Osteocyte (in vitro differentiated cells): Measurements from ENCODE around the gene ARL13A. TPM values are rescaled to one million over a fixed set of nuclear protein-coding genes. Genes with fewer than 3 reads are reported as not detected.

Source experiments
- DNase-seq: peaks from one replicate; pipeline ENCODE4 v3.0.0; 2021; ENCODE audit warnings: mixed read lengths; ENCODE audit not compliant: unreplicated experiment; ENCODE audit errors: extremely low spot score
- H3K27ac Mint-ChIP-seq: one replicate; pipeline ENCODE4 v1.8.0; 2021; ENCODE audit warnings: mild to moderate bottlenecking, mixed read lengths; ENCODE audit not compliant: unreplicated experiment
- H3K27me3 Mint-ChIP-seq: one replicate; pipeline ENCODE4 v1.8.0; 2021; ENCODE audit warnings: mixed read lengths; ENCODE audit not compliant: unreplicated experiment
- H3K36me3 Mint-ChIP-seq: one replicate; pipeline ENCODE4 v1.8.0; 2021; ENCODE audit warnings: mixed read lengths; ENCODE audit not compliant: unreplicated experiment
- H3K4me1 Mint-ChIP-seq: one replicate; pipeline ENCODE4 v1.8.0; 2021; ENCODE audit warnings: mixed read lengths; ENCODE audit not compliant: unreplicated experiment
- H3K4me3 Mint-ChIP-seq: one replicate; pipeline ENCODE4 v1.8.0; 2021; ENCODE audit warnings: mild to moderate bottlenecking, moderate library complexity, mixed read lengths; ENCODE audit not compliant: unreplicated experiment
- H3K9me3 Mint-ChIP-seq: one replicate; pipeline ENCODE4 v1.8.0; 2021; ENCODE audit warnings: mixed read lengths; ENCODE audit not compliant: unreplicated experiment
- CTCF ChIP-seq: fragments of 200-600 bp; sonication (generic); IDR thresholded peaks from 2 replicates; pipeline ENCODE4 v1.5.0; 2021; ENCODE audit warnings: antibody characterized with exemption, mild to moderate bottlenecking, moderate library complexity
- total RNA-seq: library from RNA; stranded (reverse); gene quantifications from 2 replicates; pipeline ENCODE4 v1.2.1, GENCODE V29; 2021

The ARL13A gene
- total RNA-seq, 1 donor from 2014 or later = not detected

- H3K36me3 Mint-ChIP-seq = no peaks in the 10 kb centered on the region
- H3K9me3 Mint-ChIP-seq = peaks cover 13% of the 10 kb centered on the region
- no peak overlapping the region for H3K4me3 Mint-ChIP-seq
- no peak overlapping the region for H3K27ac Mint-ChIP-seq
- TF ChIP-seq CTCF = no peak
- H3K4me1 Mint-ChIP-seq = peaks cover 5% of the 10 kb centered on the region
- H3K27me3 Mint-ChIP-seq = peaks cover 4% of the 10 kb centered on the region
- DNase-seq = no peak
Measured at GRCh38 chrX:100931218-100931924, 38.1 kb upstream of the ARL13A start.

- no peaks in the 10 kb centered on the region for H3K36me3 Mint-ChIP-seq
- no peak overlapping the region for H3K27ac Mint-ChIP-seq
- TF ChIP-seq CTCF = no peak
- H3K4me1 Mint-ChIP-seq = peaks cover 5% of the 10 kb centered on the region
- H3K4me3 Mint-ChIP-seq = no peak overlapping the region
- H3K27me3 Mint-ChIP-seq = peaks cover 4% of the 10 kb centered on the region
- DNase-seq = no peak
- H3K9me3 Mint-ChIP-seq = peaks cover 13% of the 10 kb centered on the region
Measured at GRCh38 chrX:100931925-100932285, 37.6 kb upstream of the ARL13A start.

GRCh38 chrX:100935767-100936166 lies 33.7 kb upstream of the ARL13A start:
- no peak for DNase-seq
- Mint-ChIP-seq H3K36me3 (no peaks in the 10 kb centered on the region), H3K27ac (no peak overlapping the region), H3K4me1 (no peaks in the 10 kb centered on the region), H3K4me3 (no peak overlapping the region), H3K27me3 (no peaks in the 10 kb centered on the region), H3K9me3 (peaks cover 13% of the 10 kb centered on the region)
- TF ChIP-seq CTCF = no peak

- TF ChIP-seq CTCF = no peak
- Mint-ChIP-seq H3K4me3 (no peak overlapping the region), H3K27me3 (no peaks in the 10 kb centered on the region), H3K9me3 (peaks cover 3% of the 10 kb centered on the region), H3K4me1 (no peaks in the 10 kb centered on the region), H3K36me3 (no peaks in the 10 kb centered on the region), H3K27ac (no peak overlapping the region)
- no peak for DNase-seq
Measured at GRCh38 chrX:100939333-100939732, 30.2 kb upstream of the ARL13A start.

- DNase-seq = no peak
- H3K27ac Mint-ChIP-seq = no peak overlapping the region
- no peak overlapping the region for H3K4me3 Mint-ChIP-seq
- peaks cover 2% of the 10 kb centered on the region for H3K4me1 Mint-ChIP-seq
- TF ChIP-seq CTCF = no peak
- no peaks in the 10 kb centered on the region for H3K36me3 Mint-ChIP-seq
- H3K9me3 Mint-ChIP-seq = peaks cover 7% of the 10 kb centered on the region
- peaks cover 2% of the 10 kb centered on the region for H3K27me3 Mint-ChIP-seq
Measured at GRCh38 chrX:100944601-100945000, 24.9 kb upstream of the ARL13A start.
